NCI-H2029 treated with DMSO at 0.1 percent for 48 hours (cell line): ENCODE data around the gene MMP1.
"Not testable (repeated sequence)": the region's sequence is repeated elsewhere in the genome, so short reads cannot be mapped to it uniquely, and the experiment has no call there.

Experiments used
- DNase-seq: peaks from one replicate; lab custom pipeline; 2025; lab: John Stamatoyannopoulos, UW

Gene MMP1

GRCh38 chr11:102760344-102761035, 37.5 kb downstream of the MMP1 start:
- no peak for DNase-seq

- DNase-seq, result no peak
These were observed 40.0 kb downstream of the MMP1 start for GRCh38 chr11:102757823-102758549.

- DNase-seq, result no peak
These were observed 44.7 kb downstream of the MMP1 start for GRCh38 chr11:102753267-102753666.

- no peak for DNase-seq
These were observed 46.3 kb downstream of the MMP1 start for GRCh38 chr11:102751673-102752072.

GRCh38 chr11:102749101-102749722, 48.7 kb downstream of the MMP1 start:
- no peak for DNase-seq

GRCh38 chr11:102746746-102747578, 51.0 kb downstream of the MMP1 start:
- not testable (repeated sequence) for DNase-seq
